ENCODE measurements around the gene IGFALS.
A peak's percentile ranks its signal among the peaks of the same experiment; 100 is the strongest.

Gene IGFALS

GRCh38 chr16:1793578-1794220 is at the start of gene IGFALS:
IGFALS (minus strand) TSS chr16:1793705; CDS start chr16:1793652, 53 bp downstream.
- DNase-seq = no peak

- DNase-seq = no peak
These were observed 46.0 kb upstream of the IGFALS start for GRCh38 chr16:1839554-1839953.

GRCh38 chr16:1834096-1834495 is 40.6 kb upstream of the IGFALS start:
- no peak for DNase-seq

GRCh38 chr16:1832838-1833454 is 39.4 kb upstream of the IGFALS start:
- DNase-seq = no peak

GRCh38 chr16:1831186-1832075 is 37.9 kb upstream of the IGFALS start:
- no peak for DNase-seq

GRCh38 chr16:1830213-1830612 is 36.7 kb upstream of the IGFALS start:
- peak in 1 of 2 experiments; percentile 3 for DNase-seq

- no peak for DNase-seq
These were observed 35.3 kb upstream of the IGFALS start for GRCh38 chr16:1828645-1829410.

GRCh38 chr16:1826691-1827573 is 33.4 kb upstream of the IGFALS start, which contains the start of the genes FAHD1 and HAGH:
FAHD1 (plus strand) TSS chr16:1827206; CDS start chr16:1827239, 33 bp downstream.
HAGH (minus strand) TSS chr16:1826825; CDS start chr16:1826787, 38 bp downstream.
- DNase-seq = peak; percentile 66 to 82

- peak; percentile 33 to 43 for DNase-seq
These were observed 32.6 kb upstream of the IGFALS start for GRCh38 chr16:1825864-1826690.

- no peak for DNase-seq
These were observed 31.9 kb upstream of the IGFALS start for GRCh38 chr16:1825381-1825863.

GRCh38 chr16:1823821-1824220 is 30.3 kb upstream of the IGFALS start:
- peak; percentile 86 to 87 for DNase-seq

- no peak for DNase-seq
These were observed 29.3 kb upstream of the IGFALS start for GRCh38 chr16:1822801-1823200.

GRCh38 chr16:1821861-1822611 is 28.5 kb upstream of the IGFALS start:
- no peak for DNase-seq

GRCh38 chr16:1820946-1821290 is 27.4 kb upstream of the IGFALS start:
- DNase-seq = no peak

GRCh38 chr16:1820096-1820945 is 26.8 kb upstream of the IGFALS start:
- no peak for DNase-seq

GRCh38 chr16:1819611-1820010 is 26.1 kb upstream of the IGFALS start:
- no peak for DNase-seq

GRCh38 chr16:1818873-1819525 is 25.5 kb upstream of the IGFALS start:
- no peak for DNase-seq

- DNase-seq = no peak
These were observed 24.8 kb upstream of the IGFALS start for GRCh38 chr16:1818204-1818872.

Data from AML-193 (cell line).